ENCODE measurements around the gene OR2AJ1.

Gene OR2AJ1, protein sequence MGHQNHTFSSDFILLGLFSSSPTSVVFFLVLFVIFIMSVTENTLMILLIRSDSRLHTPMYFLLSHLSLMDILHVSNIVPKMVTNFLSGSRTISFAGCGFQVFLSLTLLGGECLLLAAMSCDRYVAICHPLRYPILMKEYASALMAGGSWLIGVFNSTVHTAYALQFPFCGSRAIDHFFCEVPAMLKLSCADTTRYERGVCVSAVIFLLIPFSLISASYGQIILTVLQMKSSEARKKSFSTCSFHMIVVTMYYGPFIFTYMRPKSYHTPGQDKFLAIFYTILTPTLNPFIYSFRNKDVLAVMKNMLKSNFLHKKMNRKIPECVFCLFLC

DNA sequence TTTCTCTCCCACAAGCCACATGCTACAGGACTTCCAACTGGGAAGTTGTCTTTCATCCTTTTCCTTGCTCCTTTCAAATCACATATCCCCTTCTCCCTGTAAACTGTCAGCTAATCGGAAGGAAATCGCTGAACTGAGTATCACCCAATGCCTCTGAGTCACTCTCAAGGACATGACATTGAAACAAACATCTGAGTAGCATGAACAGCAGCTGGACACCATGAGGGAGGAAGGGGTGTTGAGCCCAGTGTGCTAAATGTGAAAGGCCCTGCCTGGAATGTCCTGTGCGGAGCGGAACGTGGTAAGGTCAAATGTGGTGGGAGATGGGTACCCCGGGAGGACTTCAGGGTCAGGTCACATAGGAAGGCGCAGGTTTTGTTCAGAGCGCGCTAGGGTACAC is at the start of gene OR2AJ1:
TSS of gene OR2AJ1 (plus strand) at position 22 of the 400 bp plus-strand sequence. CDS start 8,880 bp downstream, outside the sequence.
- H3K9me3 Mint-ChIP-seq (ENCODE audit: low read depth): no peaks in the 10 kb centered on the region
- no peak within 1 kb of the TSS for H3K4me3 Mint-ChIP-seq
- no peaks in the 10 kb centered on the region for H3K4me1 Mint-ChIP-seq (ENCODE audit: low read depth)
- H3K27ac Mint-ChIP-seq: no peak within 1 kb of the TSS
- no peaks in the 10 kb centered on the region for H3K36me3 Mint-ChIP-seq
- no peaks in the 10 kb centered on the region for H3K27me3 Mint-ChIP-seq

DNA sequence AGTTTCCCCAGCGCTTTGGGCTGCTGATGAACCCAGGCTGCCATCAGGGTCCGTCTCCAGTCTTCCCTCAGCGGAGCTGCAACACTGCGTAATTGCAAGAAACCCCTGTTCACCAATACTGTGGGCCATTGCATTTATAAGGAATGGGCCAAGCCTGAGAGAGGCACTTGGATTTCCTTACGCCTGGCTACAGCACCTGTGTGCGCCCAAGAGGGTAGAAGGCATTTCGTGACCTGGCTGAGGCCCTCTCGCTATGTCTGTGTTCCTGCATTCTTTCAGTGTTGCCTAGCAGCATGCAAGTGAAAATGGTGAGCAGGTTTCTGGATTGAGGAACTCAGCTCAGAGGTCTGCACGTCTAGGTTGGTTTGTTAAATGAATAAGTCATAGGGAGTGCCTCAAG is 41.3 kb upstream of the OR2AJ1 start:
- no peak overlapping the region for H3K27ac Mint-ChIP-seq
- no peaks in the 10 kb centered on the region for H3K36me3 Mint-ChIP-seq
- H3K27me3 Mint-ChIP-seq: no peaks in the 10 kb centered on the region
- H3K4me3 Mint-ChIP-seq: no peak overlapping the region
- H3K4me1 Mint-ChIP-seq (ENCODE audit: low read depth): no peaks in the 10 kb centered on the region
- H3K9me3 Mint-ChIP-seq (ENCODE audit: low read depth): no peaks in the 10 kb centered on the region

DNA sequence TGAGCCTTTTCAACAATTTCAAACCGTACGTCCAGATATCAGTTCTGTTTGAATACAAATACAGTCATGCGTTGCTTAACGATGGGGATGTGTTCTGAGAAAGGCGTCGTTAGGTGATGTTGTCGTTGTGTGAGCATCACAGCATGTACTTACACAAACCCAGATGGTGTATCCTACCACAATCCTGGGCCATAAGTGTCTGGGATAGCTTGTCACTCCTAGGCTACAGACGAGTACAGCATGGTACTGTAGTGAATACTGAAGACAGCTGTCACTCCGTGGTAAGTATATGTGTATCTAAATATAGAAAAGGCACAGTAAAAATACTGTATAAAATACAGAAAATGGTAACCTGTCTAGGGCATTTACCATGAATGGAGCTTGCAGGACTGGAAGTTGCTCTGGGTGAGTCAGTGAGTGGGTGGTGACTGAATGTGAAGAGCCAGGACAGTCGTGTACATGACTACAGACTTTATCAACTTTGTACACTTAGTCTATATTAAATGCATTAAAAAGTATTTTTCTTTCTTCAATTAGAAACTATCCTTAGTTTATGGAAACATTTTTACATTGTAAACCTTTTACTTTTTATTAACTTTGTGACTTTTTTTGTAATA is 39.8 kb upstream of the OR2AJ1 start:
- no peaks in the 10 kb centered on the region for H3K27me3 Mint-ChIP-seq
- H3K4me1 Mint-ChIP-seq (ENCODE audit: low read depth): no peaks in the 10 kb centered on the region
- H3K4me3 Mint-ChIP-seq: no peak overlapping the region
- no peaks in the 10 kb centered on the region for H3K9me3 Mint-ChIP-seq (ENCODE audit: low read depth)
- no peak overlapping the region for H3K27ac Mint-ChIP-seq
- no peaks in the 10 kb centered on the region for H3K36me3 Mint-ChIP-seq

DNA sequence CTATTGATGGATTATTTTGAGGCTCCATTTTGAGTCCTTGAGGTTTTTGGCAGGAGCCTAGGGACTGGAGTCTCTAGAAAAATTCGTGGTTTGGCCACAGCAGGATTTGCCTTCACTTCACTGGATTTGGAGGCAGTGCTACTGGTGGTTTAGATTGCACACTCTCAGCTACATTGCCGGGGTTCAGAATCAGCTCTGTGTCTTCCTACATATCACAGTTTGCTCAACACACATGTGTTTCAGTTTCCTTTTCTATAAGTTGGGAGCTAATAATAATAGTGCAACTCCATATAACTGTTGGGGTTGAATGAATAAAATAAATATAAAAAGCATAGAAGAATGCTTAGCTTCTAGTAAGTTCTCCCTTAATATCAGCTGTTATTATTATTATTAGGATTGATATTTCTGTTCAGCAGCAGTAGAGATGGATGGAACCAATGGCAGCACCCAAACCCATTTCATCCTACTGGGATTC is 29.5 kb upstream of the OR2AJ1 start, which contains the start of gene OR2W3:
TSS of gene OR2W3 (plus strand) at position 425 of the 475 bp plus-strand sequence. CDS start at position 425, 0 bp downstream.
- H3K27ac Mint-ChIP-seq: no peak within 1 kb of the TSS
- H3K27me3 Mint-ChIP-seq: no peaks in the 10 kb centered on the region
- H3K4me1 Mint-ChIP-seq (ENCODE audit: low read depth): no peaks in the 10 kb centered on the region
- H3K36me3 Mint-ChIP-seq: no peaks in the 10 kb centered on the region
- H3K9me3 Mint-ChIP-seq (ENCODE audit: low read depth): no peaks in the 10 kb centered on the region
- H3K4me3 Mint-ChIP-seq: no peak within 1 kb of the TSS

DNA sequence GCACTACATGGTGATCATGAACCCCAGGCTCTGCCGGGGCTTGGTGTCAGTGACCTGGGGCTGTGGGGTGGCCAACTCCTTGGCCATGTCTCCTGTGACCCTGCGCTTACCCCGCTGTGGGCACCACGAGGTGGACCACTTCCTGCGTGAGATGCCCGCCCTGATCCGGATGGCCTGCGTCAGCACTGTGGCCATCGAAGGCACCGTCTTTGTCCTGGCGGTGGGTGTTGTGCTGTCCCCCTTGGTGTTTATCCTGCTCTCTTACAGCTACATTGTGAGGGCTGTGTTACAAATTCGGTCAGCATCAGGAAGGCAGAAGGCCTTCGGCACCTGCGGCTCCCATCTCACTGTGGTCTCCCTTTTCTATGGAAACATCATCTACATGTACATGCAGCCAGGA is 28.7 kb upstream of the OR2AJ1 start:
- no peak overlapping the region for H3K27ac Mint-ChIP-seq
- no peaks in the 10 kb centered on the region for H3K27me3 Mint-ChIP-seq
- no peaks in the 10 kb centered on the region for H3K9me3 Mint-ChIP-seq (ENCODE audit: low read depth)
- no peaks in the 10 kb centered on the region for H3K4me1 Mint-ChIP-seq (ENCODE audit: low read depth)
- H3K4me3 Mint-ChIP-seq: no peak overlapping the region
- no peaks in the 10 kb centered on the region for H3K36me3 Mint-ChIP-seq

DNA sequence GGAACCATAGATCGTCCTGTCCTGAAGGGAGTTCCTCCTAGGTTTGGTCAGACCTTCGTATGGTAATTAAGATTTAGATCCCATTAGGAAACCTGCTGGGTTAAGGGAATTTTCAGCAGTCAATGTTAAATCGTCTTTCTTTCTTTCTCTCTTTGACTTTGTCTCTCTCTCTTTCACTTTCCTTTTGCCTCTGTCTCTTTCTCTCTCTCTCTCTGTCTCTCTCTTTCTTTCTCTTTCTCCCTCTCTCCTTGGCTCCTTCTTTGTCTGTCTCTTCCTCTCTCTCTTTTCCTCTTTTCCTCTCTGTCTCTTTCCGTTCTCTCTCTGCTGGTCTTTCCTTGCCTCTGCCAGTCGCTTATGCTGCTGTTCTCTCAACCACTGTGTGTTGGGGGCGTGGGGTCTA is 20.6 kb upstream of the OR2AJ1 start:
- Mint-ChIP-seq H3K9me3 (ENCODE audit: low read depth) (peaks cover 8% of the 10 kb centered on the region), H3K4me1 (ENCODE audit: low read depth) (peaks cover 15% of the 10 kb centered on the region), H3K36me3 (no peaks in the 10 kb centered on the region), H3K4me3 (no peak overlapping the region), H3K27me3 (no peaks in the 10 kb centered on the region), H3K27ac (no peak overlapping the region)

DNA sequence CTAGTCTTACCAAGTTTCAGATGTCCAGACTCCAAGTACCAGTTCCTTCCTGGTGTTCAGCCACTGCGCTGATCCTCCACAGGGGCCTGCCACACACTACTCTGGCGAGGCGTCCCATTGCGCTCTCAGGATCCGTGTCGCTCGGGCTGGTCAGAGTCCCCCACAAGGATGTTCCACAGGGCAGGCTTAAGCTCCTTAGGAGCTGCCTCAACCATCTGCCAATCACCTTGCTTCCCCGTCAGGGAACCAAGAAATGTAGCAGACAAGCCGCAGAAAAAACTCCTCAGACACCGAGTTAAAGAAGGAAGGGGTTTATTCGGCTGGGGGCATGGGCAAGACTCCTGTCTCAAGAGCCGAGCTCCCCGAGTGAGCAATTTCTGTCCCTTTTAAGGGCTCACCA is 19.5 kb upstream of the OR2AJ1 start:
- Mint-ChIP-seq H3K9me3 (ENCODE audit: low read depth) (peaks cover 8% of the 10 kb centered on the region), H3K4me1 (ENCODE audit: low read depth) (peaks cover 15% of the 10 kb centered on the region), H3K4me3 (no peak overlapping the region), H3K27ac (no peak overlapping the region), H3K27me3 (no peaks in the 10 kb centered on the region), H3K36me3 (no peaks in the 10 kb centered on the region)

DNA sequence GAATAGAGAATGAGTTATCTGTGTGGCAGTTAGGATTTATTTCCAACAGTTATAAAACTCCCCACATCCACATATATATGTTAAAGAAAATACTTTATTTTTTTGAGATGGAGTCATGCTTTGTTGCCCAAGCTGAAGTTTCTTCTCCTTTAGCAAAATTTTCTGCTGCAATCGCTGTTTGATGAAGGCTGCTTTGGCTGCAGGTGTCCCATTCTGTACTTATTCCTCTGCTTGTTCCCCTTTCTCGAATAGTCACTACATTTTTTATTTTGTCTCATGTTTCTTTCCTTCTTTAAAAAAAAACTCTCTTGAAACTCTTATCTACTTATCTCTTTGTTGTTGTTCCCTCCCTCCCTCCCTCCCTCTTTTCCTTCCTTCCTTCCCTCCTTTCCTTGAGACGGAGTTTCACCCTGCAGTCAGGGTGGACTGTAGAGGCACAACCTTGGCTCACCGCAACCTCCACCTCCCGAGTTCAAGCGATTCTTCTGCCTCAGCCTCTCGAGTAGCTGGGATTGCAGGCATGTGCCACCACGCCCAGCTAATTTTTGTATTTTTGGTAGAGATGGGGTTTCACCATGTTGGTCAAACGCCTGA is 18.7 kb upstream of the OR2AJ1 start:
- H3K36me3 Mint-ChIP-seq: no peaks in the 10 kb centered on the region
- peaks cover 15% of the 10 kb centered on the region for H3K4me1 Mint-ChIP-seq (ENCODE audit: low read depth)
- peak overlapping the region; percentile 82 for H3K4me3 Mint-ChIP-seq
- no peaks in the 10 kb centered on the region for H3K27me3 Mint-ChIP-seq
- peaks cover 8% of the 10 kb centered on the region for H3K9me3 Mint-ChIP-seq (ENCODE audit: low read depth)
- H3K27ac Mint-ChIP-seq: peak overlapping the region; percentile 87

DNA sequence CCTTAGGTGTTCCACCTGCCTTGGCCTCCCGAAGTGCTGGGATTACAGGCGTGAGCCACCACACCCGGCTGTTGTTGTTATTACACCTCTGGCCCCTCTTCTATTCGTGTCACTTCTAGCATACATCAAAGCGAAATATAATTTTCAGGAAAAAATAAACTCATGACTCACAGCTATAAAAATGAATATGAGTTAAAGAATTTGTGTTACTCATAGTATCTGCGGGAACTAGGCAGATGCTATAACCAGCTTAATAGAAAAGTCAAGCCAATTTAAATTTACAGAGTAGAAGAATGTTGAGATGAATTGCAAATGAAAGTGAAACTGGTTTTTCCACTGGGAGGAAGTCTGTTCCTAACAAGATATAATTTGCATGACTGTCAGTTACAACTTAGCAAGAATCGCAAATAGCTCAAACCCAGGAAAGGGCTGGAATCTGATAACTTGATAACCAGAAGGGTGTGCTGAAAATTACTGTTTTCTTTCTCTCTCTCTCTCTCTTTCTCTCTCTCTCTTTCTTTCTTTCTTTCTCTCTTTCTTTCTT is 18.1 kb upstream of the OR2AJ1 start:
- H3K4me1 Mint-ChIP-seq (ENCODE audit: low read depth): peaks cover 15% of the 10 kb centered on the region
- peaks cover 8% of the 10 kb centered on the region for H3K9me3 Mint-ChIP-seq (ENCODE audit: low read depth)
- H3K27ac Mint-ChIP-seq: peak overlapping the region; percentile 87
- H3K36me3 Mint-ChIP-seq: no peaks in the 10 kb centered on the region
- peak overlapping the region; percentile 82 for H3K4me3 Mint-ChIP-seq
- H3K27me3 Mint-ChIP-seq: no peaks in the 10 kb centered on the region

DNA sequence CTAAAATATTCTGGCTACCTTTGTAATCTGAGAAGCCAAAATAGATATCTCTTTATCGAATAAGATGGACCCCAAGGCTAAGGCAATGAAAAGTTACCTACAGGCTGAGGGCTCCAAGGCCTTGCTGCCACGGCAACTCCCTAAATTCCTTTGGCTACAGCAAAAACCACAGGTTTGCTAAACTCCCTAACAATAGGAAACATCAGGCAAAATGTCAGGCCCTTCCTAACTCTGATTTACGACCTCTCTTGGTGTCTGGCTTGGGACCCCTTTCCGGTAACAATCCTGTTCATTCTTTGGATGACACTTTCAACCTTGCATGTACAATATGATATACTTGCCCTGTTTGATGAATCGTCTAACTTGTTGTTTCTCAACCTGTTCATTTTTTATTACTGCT is 15.9 kb upstream of the OR2AJ1 start:
- Mint-ChIP-seq H3K27me3 (no peaks in the 10 kb centered on the region), H3K4me1 (ENCODE audit: low read depth) (peaks cover 15% of the 10 kb centered on the region), H3K4me3 (peak overlapping the region; percentile 1), H3K36me3 (no peaks in the 10 kb centered on the region), H3K27ac (no peak overlapping the region), H3K9me3 (ENCODE audit: low read depth) (peaks cover 6% of the 10 kb centered on the region)

DNA sequence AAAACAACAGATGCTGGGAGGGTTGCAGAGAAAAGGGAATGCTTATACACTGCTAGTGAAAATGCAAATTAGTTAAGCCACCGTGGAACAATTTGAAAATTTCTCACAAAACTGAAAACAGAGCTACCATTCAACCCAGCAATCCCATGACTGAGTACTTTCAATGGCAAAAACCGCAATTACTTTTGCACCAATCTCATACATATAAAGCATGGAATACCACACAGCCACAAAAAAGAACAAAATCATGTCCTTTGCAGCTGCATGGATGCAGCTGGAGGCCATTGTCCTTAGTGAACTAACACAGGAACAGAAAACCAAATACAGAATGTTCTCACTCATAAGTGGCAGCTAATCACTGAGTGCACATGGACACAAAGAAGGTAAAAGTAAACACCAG is 10.9 kb upstream of the OR2AJ1 start:
- H3K27me3 Mint-ChIP-seq: peaks cover 2% of the 10 kb centered on the region
- H3K36me3 Mint-ChIP-seq: no peaks in the 10 kb centered on the region
- no peaks in the 10 kb centered on the region for H3K4me1 Mint-ChIP-seq (ENCODE audit: low read depth)
- H3K9me3 Mint-ChIP-seq (ENCODE audit: low read depth): no peaks in the 10 kb centered on the region
- no peak overlapping the region for H3K27ac Mint-ChIP-seq
- H3K4me3 Mint-ChIP-seq: no peak overlapping the region

DNA sequence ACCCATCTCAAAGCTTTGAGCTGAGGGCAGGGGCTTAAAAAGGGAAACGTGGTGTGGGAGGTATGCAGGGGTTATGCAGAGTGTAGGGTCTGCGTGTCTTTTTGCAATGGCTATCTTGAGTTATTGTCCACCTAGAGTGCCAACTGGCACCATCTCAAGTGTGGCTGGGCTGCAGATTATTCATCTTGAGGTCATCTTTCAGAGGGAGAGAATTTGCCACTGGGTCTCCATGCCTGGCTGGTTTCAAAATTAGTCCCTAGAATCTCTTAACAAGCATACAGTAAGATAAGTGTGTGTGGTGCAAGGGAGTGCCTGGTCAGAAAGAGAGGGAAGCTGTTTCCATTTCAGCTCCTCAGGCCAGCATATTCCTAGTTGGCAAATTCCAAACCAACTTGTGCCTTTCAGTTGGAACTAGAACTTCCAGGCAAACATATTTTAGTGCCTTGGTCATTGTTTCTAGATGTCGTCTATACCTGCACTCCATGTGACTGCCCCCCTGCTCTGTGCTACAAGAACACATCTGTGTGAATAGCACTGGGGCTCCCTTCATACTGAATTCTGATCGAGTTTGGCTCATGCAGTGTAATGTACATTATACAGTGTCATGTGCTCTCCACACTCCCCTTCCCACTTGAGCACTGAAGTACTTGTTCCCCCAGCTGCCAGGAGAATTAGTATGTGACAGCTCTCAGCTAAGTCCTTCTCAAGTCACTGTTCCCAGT is 9.6 kb upstream of the OR2AJ1 start:
- Mint-ChIP-seq H3K27me3 (peaks cover 2% of the 10 kb centered on the region), H3K36me3 (no peaks in the 10 kb centered on the region), H3K27ac (no peak overlapping the region), H3K4me3 (no peak overlapping the region), H3K4me1 (ENCODE audit: low read depth) (no peaks in the 10 kb centered on the region), H3K9me3 (ENCODE audit: low read depth) (no peaks in the 10 kb centered on the region)

DNA sequence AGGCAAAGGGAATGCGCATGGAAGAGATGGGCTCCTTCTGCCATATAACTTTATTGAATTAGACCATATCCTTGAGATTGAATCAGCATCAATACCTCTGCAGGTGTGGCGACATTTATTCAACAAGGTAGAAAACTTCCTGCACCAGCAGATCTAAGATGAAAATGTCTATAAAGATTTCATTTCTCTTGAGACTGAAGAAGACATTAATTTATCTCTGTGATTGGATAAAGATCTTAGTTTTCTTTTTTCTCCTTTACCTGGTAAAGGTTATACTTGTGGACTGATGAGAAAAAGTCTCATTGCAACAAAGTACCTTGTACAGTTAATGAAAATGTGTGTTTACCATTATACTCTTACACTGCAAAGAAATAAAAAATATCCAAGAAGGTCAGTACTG is 4.7 kb upstream of the OR2AJ1 start, which contains the start of gene OR2T8:
TSS of gene OR2T8 (plus strand) at position 301 of the 400 bp plus-strand sequence. CDS start 766 bp downstream, outside the sequence.
- H3K9me3 Mint-ChIP-seq (ENCODE audit: low read depth): no peaks in the 10 kb centered on the region
- H3K4me1 Mint-ChIP-seq (ENCODE audit: low read depth): no peaks in the 10 kb centered on the region
- no peaks in the 10 kb centered on the region for H3K36me3 Mint-ChIP-seq
- H3K27ac Mint-ChIP-seq: no peak within 1 kb of the TSS
- peaks cover 2% of the 10 kb centered on the region for H3K27me3 Mint-ChIP-seq
- no peak within 1 kb of the TSS for H3K4me3 Mint-ChIP-seq

DNA sequence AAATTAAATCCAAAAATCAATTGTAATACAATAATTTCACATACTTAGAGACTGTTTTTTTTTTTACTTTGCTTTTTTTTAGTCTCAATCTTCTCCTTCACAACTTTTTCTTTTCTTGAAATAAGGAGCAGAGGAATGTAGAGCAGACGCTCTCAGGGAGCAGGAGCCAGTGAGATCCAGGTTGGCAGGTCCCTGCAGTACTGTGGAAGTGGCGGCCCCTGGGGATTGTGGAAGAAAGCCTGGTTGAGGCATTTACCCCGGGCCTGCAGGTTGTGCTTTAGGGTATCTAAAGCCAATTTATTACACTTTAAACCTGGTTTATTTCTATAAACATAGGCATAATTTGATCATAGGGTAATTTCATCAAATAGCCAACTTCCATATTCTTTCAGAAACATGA is 748 bp upstream of the OR2AJ1 start:
- Mint-ChIP-seq H3K27me3 (no peaks in the 10 kb centered on the region), H3K36me3 (no peaks in the 10 kb centered on the region), H3K4me3 (no peak overlapping the region), H3K27ac (no peak overlapping the region), H3K4me1 (ENCODE audit: low read depth) (no peaks in the 10 kb centered on the region), H3K9me3 (ENCODE audit: low read depth) (no peaks in the 10 kb centered on the region)

Data from activated naive CD8-positive, alpha-beta T cell (primary cell).